ENCODE data around the gene C16orf46. TPM values are rescaled to one million over a fixed set of nuclear protein-coding genes. Genes with fewer than 3 reads are reported as not detected.

Gene C16orf46
- total RNA-seq, 1 experiment from 2014 or later, result 2.0 TPM

DNA sequence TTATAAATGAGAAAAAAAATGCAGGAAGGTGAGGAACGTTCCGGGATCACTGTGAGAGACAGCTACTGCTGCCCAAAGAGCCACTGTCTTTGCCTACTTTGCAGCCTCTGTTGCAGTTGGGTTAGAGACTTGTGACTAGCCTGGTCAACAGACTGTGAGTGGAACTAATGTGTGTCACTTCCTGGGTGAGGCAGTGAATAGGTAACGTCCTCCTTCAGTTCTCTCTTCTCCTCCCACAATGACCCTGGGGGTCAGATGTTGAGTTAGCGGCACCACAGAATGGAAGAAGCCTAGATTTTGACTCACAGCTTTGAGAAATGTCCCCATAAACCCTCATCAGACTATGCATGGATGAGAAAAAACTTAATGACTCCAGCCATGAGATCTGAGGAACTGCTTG lies 5.2 kb downstream of the C16orf46 start:
- H3K23me2 ChIP-seq (ENCODE audit: insufficient read length, low read depth, low read length, poor library complexity, severe bottlenecking), result peaks cover 4% of the 10 kb centered on the region
- H2BK20ac ChIP-seq (ENCODE audit: low read depth, low read length, poor library complexity, severe bottlenecking), result no peak overlapping the region
- no peaks in the 10 kb centered on the region for H3K4me1 ChIP-seq (ENCODE audit: insufficient read depth, low read length)
- no peak overlapping the region for H3K27ac ChIP-seq (ENCODE audit: insufficient read length, low read depth, low read length)
- no peak overlapping the region for H3K18ac ChIP-seq (ENCODE audit: insufficient read length, low read depth, low read length)
- Mint-ChIP-seq H3K9me3 (no peaks in the 10 kb centered on the region), H3K36me3 (ENCODE audit: insufficient read depth in 1 of 3, low read depth in 3 of 3) (no peaks in the 10 kb centered on the region), H3K27me3 (ENCODE audit: low read depth) (no peaks in the 10 kb centered on the region; the same call in 1 of the 2 replicates), H3K4me1 (peaks cover 13 to 14% of the 10 kb centered on the region in 2 experiments), H3K4me3 (no peak overlapping the region), H3K27ac (no peak overlapping the region)
- WGBS (ENCODE audit: extremely low coverage, insufficient read length, low lambda C conversion rate), result no CpG with 5 or more reads among the region's 4 CpGs
- no peak overlapping the region for H3K4me2 ChIP-seq (ENCODE audit: insufficient read depth, insufficient read length, low read length)
- H3K79me2 ChIP-seq (ENCODE audit: insufficient read depth, low read length), result no peaks in the 10 kb centered on the region
- no peak overlapping the region for H3K9ac ChIP-seq (ENCODE audit: extremely low read depth, insufficient read length, low read length)
- no peak overlapping the region for H4K5ac ChIP-seq (ENCODE audit: insufficient read length, low read depth, low read length)
- no peaks in the 10 kb centered on the region for H3K9me3 ChIP-seq (ENCODE audit: control insufficient read depth, low read depth, low read length)
- H2BK5ac ChIP-seq (ENCODE audit: insufficient read length, low read length), result no peak overlapping the region
- H2BK12ac ChIP-seq (ENCODE audit: insufficient read length, low read depth, low read length), result no peak overlapping the region
- DNase-seq, result no peak
- no peak overlapping the region for H3K4ac ChIP-seq (ENCODE audit: low read depth, low read length)
- no peak overlapping the region for H2AK5ac ChIP-seq (ENCODE audit: insufficient read length, low read length)
- H3K27me3 ChIP-seq (ENCODE audit: insufficient read depth, low read length), result no peaks in the 10 kb centered on the region
- H3K56ac ChIP-seq (ENCODE audit: insufficient read length, low read depth, low read length), result no peak overlapping the region
- H3K23ac ChIP-seq (ENCODE audit: insufficient read length, low read depth, low read length), result no peak overlapping the region
- H3K14ac ChIP-seq (ENCODE audit: insufficient read depth, low read length), result no peak overlapping the region
- no peak overlapping the region for H4K91ac ChIP-seq (ENCODE audit: insufficient read length, low read depth, low read length)
- TF ChIP-seq, protein P1, sequence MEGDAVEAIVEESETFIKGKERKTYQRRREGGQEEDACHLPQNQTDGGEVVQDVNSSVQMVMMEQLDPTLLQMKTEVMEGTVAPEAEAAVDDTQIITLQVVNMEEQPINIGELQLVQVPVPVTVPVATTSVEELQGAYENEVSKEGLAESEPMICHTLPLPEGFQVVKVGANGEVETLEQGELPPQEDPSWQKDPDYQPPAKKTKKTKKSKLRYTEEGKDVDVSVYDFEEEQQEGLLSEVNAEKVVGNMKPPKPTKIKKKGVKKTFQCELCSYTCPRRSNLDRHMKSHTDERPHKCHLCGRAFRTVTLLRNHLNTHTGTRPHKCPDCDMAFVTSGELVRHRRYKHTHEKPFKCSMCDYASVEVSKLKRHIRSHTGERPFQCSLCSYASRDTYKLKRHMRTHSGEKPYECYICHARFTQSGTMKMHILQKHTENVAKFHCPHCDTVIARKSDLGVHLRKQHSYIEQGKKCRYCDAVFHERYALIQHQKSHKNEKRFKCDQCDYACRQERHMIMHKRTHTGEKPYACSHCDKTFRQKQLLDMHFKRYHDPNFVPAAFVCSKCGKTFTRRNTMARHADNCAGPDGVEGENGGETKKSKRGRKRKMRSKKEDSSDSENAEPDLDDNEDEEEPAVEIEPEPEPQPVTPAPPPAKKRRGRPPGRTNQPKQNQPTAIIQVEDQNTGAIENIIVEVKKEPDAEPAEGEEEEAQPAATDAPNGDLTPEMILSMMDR (conservative IDR thresholded peaks at IDR 0.05), result no peak
- no peak overlapping the region for H2BK15ac ChIP-seq (ENCODE audit: low read depth, low read length)
- H4K20me1 ChIP-seq (ENCODE audit: control insufficient read depth, insufficient read depth, insufficient read length), result no peaks in the 10 kb centered on the region
- no peak overlapping the region for H3T11ph ChIP-seq (ENCODE audit: low read length)
- no peak overlapping the region for H2BK120ac ChIP-seq (ENCODE audit: low read depth, low read length, poor library complexity, severe bottlenecking)
- no peak overlapping the region for H4K8ac ChIP-seq (replicated peaks; ENCODE audit: insufficient read length, low read depth, low read length)
- H2AFZ ChIP-seq (ENCODE audit: low read length), result no peak overlapping the region
- H3K79me1 ChIP-seq (ENCODE audit: insufficient read depth, low read depth, low read length, poor library complexity, severe bottlenecking), result no peaks in the 10 kb centered on the region
